Activated CD4-positive, alpha-beta T cell treated with anti-CD3 and anti-CD28 coated beads for 48 hours (primary cell): ENCODE data around the gene RPTOR.

Experiments used
- DNase-seq: peaks from one replicate; pipeline ENCODE4 v3.0.0-alpha.2; 2020

The RPTOR gene

GRCh38 chr17:80855948-80856862 lies 311.6 kb downstream of the RPTOR start:
- DNase-seq, result peak; percentile 93

GRCh38 chr17:80856863-80857755 lies 312.5 kb downstream of the RPTOR start:
- DNase-seq, result peak; percentile 31

GRCh38 chr17:80857756-80858171 lies 313.1 kb downstream of the RPTOR start:
- DNase-seq, result no peak

GRCh38 chr17:80858301-80859001 lies 313.8 kb downstream of the RPTOR start:
- DNase-seq, result no peak

- no peak for DNase-seq
These were observed 314.6 kb downstream of the RPTOR start for GRCh38 chr17:80859002-80859941.

- no peak for DNase-seq
These were observed 315.5 kb downstream of the RPTOR start for GRCh38 chr17:80860101-80860671.

GRCh38 chr17:80860703-80861417 lies 316.2 kb downstream of the RPTOR start:
- DNase-seq, result no peak

- DNase-seq, result no peak
These were observed 316.8 kb downstream of the RPTOR start for GRCh38 chr17:80861418-80861815.

GRCh38 chr17:80861892-80862291 lies 317.3 kb downstream of the RPTOR start:
- DNase-seq, result peak; percentile 78

- no peak for DNase-seq
These were observed 317.9 kb downstream of the RPTOR start for GRCh38 chr17:80862481-80862961.

- DNase-seq, result no peak
These were observed 318.3 kb downstream of the RPTOR start for GRCh38 chr17:80862978-80863377.

GRCh38 chr17:80863626-80864025 lies 319.0 kb downstream of the RPTOR start:
- no peak for DNase-seq

GRCh38 chr17:80864751-80865150 lies 320.1 kb downstream of the RPTOR start:
- DNase-seq, result no peak

- DNase-seq, result peak; percentile 87
These were observed 321.6 kb downstream of the RPTOR start for GRCh38 chr17:80866050-80866793.

GRCh38 chr17:80868022-80868609 lies 323.5 kb downstream of the RPTOR start:
- DNase-seq, result no peak

- DNase-seq, result no peak
These were observed 325.0 kb downstream of the RPTOR start for GRCh38 chr17:80869481-80870145.

GRCh38 chr17:80870401-80870800 lies 325.8 kb downstream of the RPTOR start:
- peak; percentile 53 for DNase-seq

- DNase-seq, result peak; percentile 26
These were observed 326.7 kb downstream of the RPTOR start for GRCh38 chr17:80871341-80871740.

GRCh38 chr17:80872001-80872500 lies 327.4 kb downstream of the RPTOR start:
- no peak for DNase-seq
